Transverse colon (tissue), 4 donors: ENCODE results near the gene ATL3.

Experiments used
- EP300 ChIP-seq: sonication (generic); formaldehyde crosslinking; IDR thresholded peaks from one replicate; pipeline ENCODE4 v1.6.1; 2017; ENCODE audit warnings: antibody characterized with exemption, low read depth
- POLR2AphosphoS5 ChIP-seq, 3 donors: sonication (generic); formaldehyde crosslinking; IDR thresholded peaks; one replicate each; pipeline ENCODE4 v1.6.1; 2016; ENCODE audit warnings: antibody characterized with exemption in 3 of 3
- TF ChIP-seq, protein P1 (sequence below), 5 experiments: fragments of 200-600 bp in 3 of 5; fragments of 450-650 bp in 2 of 5; sonication (generic) in 3 of 5; IDR thresholded peaks; 1 replicate in 2 of 5; 2 replicates in 3 of 5; pipeline ENCODE4 v1.5.1; 2016 to 2017; ENCODE audit warnings: antibody characterized with exemption in 5 of 5, inconsistent platforms in 3 of 5, mild to moderate bottlenecking in 2 of 5, moderate library complexity in 1 of 5

DNA sequence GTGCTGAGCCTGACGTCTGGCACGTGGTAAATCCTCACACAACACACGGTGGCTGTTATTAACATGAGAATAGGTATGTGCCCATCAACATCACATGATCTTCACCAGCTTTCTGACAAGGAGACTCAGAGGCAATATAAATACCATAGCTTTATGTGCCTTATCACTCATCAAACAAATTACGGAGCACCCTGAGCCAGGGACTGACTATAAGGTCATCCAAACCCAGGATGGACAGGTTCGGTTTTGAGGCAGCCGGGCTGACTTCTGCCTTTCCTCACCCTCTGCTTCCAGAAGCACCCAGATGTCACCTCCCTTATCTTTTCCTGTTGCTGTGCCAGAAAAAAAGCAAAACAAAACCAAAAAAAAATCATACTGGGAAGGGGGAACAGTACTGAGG lies 51.2 kb downstream of the ATL3 start:
- TF ChIP-seq, protein P1, sequence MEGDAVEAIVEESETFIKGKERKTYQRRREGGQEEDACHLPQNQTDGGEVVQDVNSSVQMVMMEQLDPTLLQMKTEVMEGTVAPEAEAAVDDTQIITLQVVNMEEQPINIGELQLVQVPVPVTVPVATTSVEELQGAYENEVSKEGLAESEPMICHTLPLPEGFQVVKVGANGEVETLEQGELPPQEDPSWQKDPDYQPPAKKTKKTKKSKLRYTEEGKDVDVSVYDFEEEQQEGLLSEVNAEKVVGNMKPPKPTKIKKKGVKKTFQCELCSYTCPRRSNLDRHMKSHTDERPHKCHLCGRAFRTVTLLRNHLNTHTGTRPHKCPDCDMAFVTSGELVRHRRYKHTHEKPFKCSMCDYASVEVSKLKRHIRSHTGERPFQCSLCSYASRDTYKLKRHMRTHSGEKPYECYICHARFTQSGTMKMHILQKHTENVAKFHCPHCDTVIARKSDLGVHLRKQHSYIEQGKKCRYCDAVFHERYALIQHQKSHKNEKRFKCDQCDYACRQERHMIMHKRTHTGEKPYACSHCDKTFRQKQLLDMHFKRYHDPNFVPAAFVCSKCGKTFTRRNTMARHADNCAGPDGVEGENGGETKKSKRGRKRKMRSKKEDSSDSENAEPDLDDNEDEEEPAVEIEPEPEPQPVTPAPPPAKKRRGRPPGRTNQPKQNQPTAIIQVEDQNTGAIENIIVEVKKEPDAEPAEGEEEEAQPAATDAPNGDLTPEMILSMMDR (IDR thresholded peaks at IDR 0.05), result no peak
- TF ChIP-seq POLR2AphosphoS5 (IDR thresholded peaks at IDR 0.05) (no peak), EP300 (no peak)
